A549 (cell line): Measurements from ENCODE around the gene ANKRD63.

ENCODE experiments used
- BHLHE40 ChIP-seq: IDR thresholded peaks from 2 replicates; pipeline ENCODE4 v1.6.1; 2012; ENCODE audit warnings: low read depth, low read length, inconsistent platforms
- CTCF ChIP-seq: fragments of >200 bp; sonication (Bioruptor Twin); formaldehyde crosslinking; IDR thresholded peaks from 3 replicates; pipeline ENCODE4 v1.5.1; 2016
- EP300 ChIP-seq, 2 experiments: fragments of >200 bp; sonication (Bioruptor Twin); formaldehyde crosslinking; IDR thresholded peaks; 2 replicates in 1 of 2; 3 replicates in 1 of 2; pipeline ENCODE4 v1.6.1; 2016 to 2017
- KDM5A ChIP-seq: fragments of 200-600 bp; sonication (generic); IDR thresholded peaks from 2 replicates; pipeline ENCODE4 v1.6.1; 2016; ENCODE audit warnings: antibody characterized with exemption, mild to moderate bottlenecking
- MAZ ChIP-seq: fragments of 150-350 bp; IDR thresholded peaks from 2 replicates; pipeline ENCODE4 v1.6.1; 2014; ENCODE audit warnings: antibody characterized with exemption, low read depth, low read length, borderline replicate concordance
- RAD21 ChIP-seq, 2 experiments: fragments of >200 bp in 1 of 2; sonication (Bioruptor Twin) in 1 of 2; formaldehyde crosslinking in 1 of 2; IDR thresholded peaks in 1 of 2; conservative IDR thresholded peaks in 1 of 2; 2 replicates in 1 of 2; 3 replicates in 1 of 2; pipeline ENCODE4 v1.6.1; 2012 to 2018; ENCODE audit warnings: inconsistent platforms in 1 of 2
- RFX5 ChIP-seq: fragments of 450-650 bp; IDR thresholded peaks from 2 replicates; pipeline ENCODE4 v1.7.1; 2014; ENCODE audit warnings: antibody characterized with exemption, mild to moderate bottlenecking, moderate library complexity

DNA sequence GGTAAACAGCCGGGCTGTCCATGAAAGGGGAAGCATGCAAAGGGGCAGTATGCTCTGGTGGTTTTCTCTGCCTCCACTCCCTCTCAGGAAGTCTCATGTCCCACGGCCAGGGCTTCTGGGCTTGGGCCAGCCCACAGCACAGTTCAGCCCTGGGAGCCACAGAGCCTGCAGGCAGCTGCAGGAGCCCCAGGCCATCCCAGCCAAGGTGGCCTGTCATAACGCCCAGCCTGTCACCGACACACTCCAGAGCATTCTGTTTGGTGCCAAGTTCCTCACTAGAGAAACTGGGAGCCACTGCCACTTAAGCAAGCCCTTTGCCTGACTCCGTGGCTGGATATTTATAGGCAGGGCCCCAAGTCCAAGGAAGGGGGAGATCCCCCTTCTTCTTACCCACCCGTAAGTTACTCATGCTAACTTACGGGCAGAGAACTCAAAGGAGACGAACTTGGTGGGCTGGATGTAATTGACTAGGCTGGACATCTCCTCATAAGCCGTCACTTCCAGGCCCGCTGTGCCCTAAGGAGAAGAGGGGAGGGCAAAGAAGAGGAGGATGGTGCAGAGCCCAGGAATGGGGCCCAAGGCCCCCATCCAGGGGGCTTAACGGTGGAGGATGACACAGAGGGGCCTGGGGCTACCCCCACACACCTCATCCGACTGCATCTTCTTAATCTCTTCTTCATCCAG lies 13.2 kb upstream of the ANKRD63 start:
- no peak for TF ChIP-seq EP300 (IDR thresholded peaks at IDR 0.05)
- TF ChIP-seq CTCF = no peak
- TF ChIP-seq KDM5A = no peak
- no peak for TF ChIP-seq MAZ
- no peak for TF ChIP-seq BHLHE40
- no peak for TF ChIP-seq RAD21 (conservative IDR thresholded peaks at IDR 0.05 in 1 of 2, IDR thresholded peaks at IDR 0.05 in 1 of 2)
- no peak for TF ChIP-seq RFX5
